ENCODE measurements around the gene KCNC4. TPM values are rescaled to one million over a fixed set of nuclear protein-coding genes. Genes with fewer than 3 reads are reported as not detected.
A peak's percentile ranks its signal among the peaks of the same experiment; 100 is the strongest.

KCNC4 gene
- total and polyA plus RNA-seq, 2 donors (not counting 1 experiment from before 2014, with no cell fraction given), result 0.66 to 0.76 TPM

- Histone ChIP-seq H3K36me3 (ENCODE audit: control insufficient read depth, insufficient read depth, low read length) (no peaks in the 10 kb centered on the region), H3K27ac (ENCODE audit: insufficient read depth, low read length) (no peak overlapping the region), H4K20me1 (ENCODE audit: control insufficient read depth, extremely low read depth, insufficient read depth, low read length) (no peaks in the 10 kb centered on the region), H3K4me1 (ENCODE audit: control insufficient read depth, extremely low read depth, insufficient read depth, low read length) (no peaks in the 10 kb centered on the region), H3K9me3 (ENCODE audit: control insufficient read depth, insufficient read depth, low read depth, low read length) (no peaks in the 10 kb centered on the region), H3K79me2 (ENCODE audit: control insufficient read depth, insufficient read depth, low read length) (no peaks in the 10 kb centered on the region), H3K4me2 (ENCODE audit: extremely low read depth, insufficient read depth, low read length) (no peak overlapping the region), H3K27me3 (ENCODE audit: control insufficient read depth, insufficient read depth, low read length) (no peaks in the 10 kb centered on the region), H2AFZ (ENCODE audit: low read length) (no peak overlapping the region), H3K9ac (ENCODE audit: insufficient read depth, low read length) (no peak overlapping the region), H3K4me3 (replicated peaks in 1 of 4; ENCODE audit: control extremely low read depth in 1 of 4, insufficient read depth in 1 of 4, low read depth in 3 of 4, low read length in 4 of 4) (no peak overlapping the region)
- TF ChIP-seq CTCF (conservative IDR thresholded peaks at IDR 0.05 in 1 of 2, IDR thresholded peaks at IDR 0.05 in 1 of 2; ENCODE audit: low read depth in 1 of 2, low read length in 2 of 2), result no peak
- TF ChIP-seq EZH2 (IDR thresholded peaks at IDR 0.05; ENCODE audit: low read length, missing control alignments), result no peak
- DNase-seq (ENCODE audit: low read depth in 2 of 2), result no peak
These were observed 20.5 kb downstream of the KCNC4 start for GRCh38 chr1:110230381-110231199.

GRCh38 chr1:110233861-110234260 lies 23.7 kb downstream of the KCNC4 start:
- DNase-seq (ENCODE audit: low read depth in 2 of 2), result no peak

GRCh38 chr1:110234691-110235090 lies 24.6 kb downstream of the KCNC4 start:
- H3K79me2 ChIP-seq (ENCODE audit: control insufficient read depth, insufficient read depth, low read length), result no peaks in the 10 kb centered on the region
- no peaks in the 10 kb centered on the region for H4K20me1 ChIP-seq (ENCODE audit: control insufficient read depth, extremely low read depth, insufficient read depth, low read length)
- no peak overlapping the region for H2AFZ ChIP-seq (ENCODE audit: low read length)
- H3K4me1 ChIP-seq (ENCODE audit: control insufficient read depth, extremely low read depth, insufficient read depth, low read length), result peaks cover 3% of the 10 kb centered on the region
- no peak overlapping the region for H3K4me3 ChIP-seq (replicated peaks in 1 of 4; ENCODE audit: control extremely low read depth in 1 of 4, insufficient read depth in 1 of 4, low read depth in 3 of 4, low read length in 4 of 4)
- no peaks in the 10 kb centered on the region for H3K9me3 ChIP-seq (ENCODE audit: control insufficient read depth, insufficient read depth, low read depth, low read length)
- no peaks in the 10 kb centered on the region for H3K36me3 ChIP-seq (ENCODE audit: control insufficient read depth, insufficient read depth, low read length)
- no peak for TF ChIP-seq CTCF (conservative IDR thresholded peaks at IDR 0.05 in 1 of 2, IDR thresholded peaks at IDR 0.05 in 1 of 2; ENCODE audit: low read depth in 1 of 2, low read length in 2 of 2)
- TF ChIP-seq EZH2 (IDR thresholded peaks at IDR 0.05; ENCODE audit: low read length, missing control alignments), result no peak
- no peak overlapping the region for H3K9ac ChIP-seq (ENCODE audit: insufficient read depth, low read length)
- H3K27ac ChIP-seq (ENCODE audit: insufficient read depth, low read length), result peak overlapping the region; percentile 49
- peak in 1 of 2 donors; percentile 29 for DNase-seq (ENCODE audit: low read depth in 2 of 2)
- no peaks in the 10 kb centered on the region for H3K27me3 ChIP-seq (ENCODE audit: control insufficient read depth, insufficient read depth, low read length)
- H3K4me2 ChIP-seq (ENCODE audit: extremely low read depth, insufficient read depth, low read length), result no peak overlapping the region

More at GRCh38 chr1:110233861-110234260, 23.7 kb downstream of the KCNC4 start:
- no peak for TF ChIP-seq EZH2 (IDR thresholded peaks at IDR 0.05; ENCODE audit: low read length, missing control alignments)
- TF ChIP-seq CTCF (conservative IDR thresholded peaks at IDR 0.05 in 1 of 2, IDR thresholded peaks at IDR 0.05 in 1 of 2; ENCODE audit: low read depth in 1 of 2, low read length in 2 of 2), result no peak
- H3K9ac ChIP-seq (ENCODE audit: insufficient read depth, low read length), result no peak overlapping the region
- no peaks in the 10 kb centered on the region for H3K79me2 ChIP-seq (ENCODE audit: control insufficient read depth, insufficient read depth, low read length)
- no peaks in the 10 kb centered on the region for H3K27me3 ChIP-seq (ENCODE audit: control insufficient read depth, insufficient read depth, low read length)
- no peaks in the 10 kb centered on the region for H3K9me3 ChIP-seq (ENCODE audit: control insufficient read depth, insufficient read depth, low read depth, low read length)
- H3K4me3 ChIP-seq (replicated peaks in 1 of 4; ENCODE audit: control extremely low read depth in 1 of 4, insufficient read depth in 1 of 4, low read depth in 3 of 4, low read length in 4 of 4), result no peak overlapping the region
- peaks cover 3% of the 10 kb centered on the region for H3K4me1 ChIP-seq (ENCODE audit: control insufficient read depth, extremely low read depth, insufficient read depth, low read length)
- no peak overlapping the region for H2AFZ ChIP-seq (ENCODE audit: low read length)
- H3K36me3 ChIP-seq (ENCODE audit: control insufficient read depth, insufficient read depth, low read length), result no peaks in the 10 kb centered on the region
- H3K27ac ChIP-seq (ENCODE audit: insufficient read depth, low read length), result no peak overlapping the region
- H3K4me2 ChIP-seq (ENCODE audit: extremely low read depth, insufficient read depth, low read length), result no peak overlapping the region
- no peaks in the 10 kb centered on the region for H4K20me1 ChIP-seq (ENCODE audit: control insufficient read depth, extremely low read depth, insufficient read depth, low read length)
